HG02973 (cell line): Measurements from ENCODE around the gene C2orf74.
"Not testable (repeated sequence)": the region's sequence is repeated elsewhere in the genome, so short reads cannot be mapped to it uniquely, and the experiment has no call there.

Source experiments
- ATAC-seq: cut with Tn5 transposase; IDR thresholded peaks from one replicate; pipeline ENCODE4 v1.9.1; 2021; ENCODE audit warnings: moderate library complexity; ENCODE audit not compliant: unreplicated experiment

Gene C2orf74

DNA sequence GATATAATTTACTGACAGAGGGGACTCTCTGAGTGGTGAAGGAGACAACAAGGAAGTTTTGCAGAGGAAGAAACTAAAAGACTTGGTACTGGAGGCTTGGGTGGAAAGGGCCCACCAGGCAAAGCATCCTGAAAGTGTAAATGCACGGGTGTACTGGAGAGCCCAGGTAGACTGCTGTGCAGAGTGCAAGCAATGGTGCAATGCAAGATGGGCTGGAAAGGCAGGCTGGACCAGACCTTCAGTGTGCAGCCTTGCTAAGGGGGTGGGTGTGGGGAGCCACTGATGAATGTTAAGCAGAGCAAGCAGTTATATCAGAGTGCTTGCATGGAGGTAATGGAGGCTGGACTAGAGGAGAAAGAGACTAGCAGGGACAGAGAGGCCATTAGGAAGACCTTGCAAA, 10.7 kb downstream of the C2orf74 start:
- ATAC-seq, result no peak

DNA sequence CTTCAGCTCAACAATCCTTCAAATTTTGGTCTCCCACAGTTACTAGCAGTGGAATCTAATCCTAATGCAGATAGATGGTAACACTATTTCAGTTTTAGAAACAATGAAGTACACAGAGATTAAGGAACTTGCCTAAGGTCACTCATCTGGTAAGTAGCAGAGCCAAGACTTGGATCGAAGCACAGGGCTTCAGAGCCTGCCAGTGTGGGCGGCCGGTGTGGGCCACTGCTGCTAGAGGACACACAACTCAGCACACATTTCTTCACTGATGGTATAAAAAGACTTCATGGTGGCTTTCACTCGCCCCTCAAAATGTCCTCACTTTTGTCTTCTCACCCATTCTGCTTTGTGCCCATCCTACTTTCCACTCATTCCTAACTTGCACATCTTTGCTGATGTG, 11.1 kb downstream of the C2orf74 start:
- no peak for ATAC-seq

DNA sequence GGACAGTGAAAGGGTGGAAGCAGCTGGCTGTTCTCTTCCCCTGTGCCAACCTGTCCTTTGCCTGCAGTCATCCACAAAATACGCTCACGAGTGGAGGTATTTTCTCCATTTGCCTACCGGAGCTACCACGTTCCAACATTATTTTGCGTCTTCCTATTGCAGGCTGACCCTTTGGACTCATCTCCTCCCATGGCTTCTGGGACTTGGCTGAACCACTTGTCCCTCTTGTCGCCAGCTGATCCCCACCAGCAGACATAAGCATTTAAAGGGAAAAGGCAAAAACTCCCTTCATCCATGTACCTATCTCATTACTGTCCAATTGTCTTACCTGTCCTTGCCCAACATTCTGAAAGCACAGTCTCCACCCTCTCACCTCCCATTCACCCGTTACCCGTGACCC, 13.0 kb downstream of the C2orf74 start:
- no peak for ATAC-seq

DNA sequence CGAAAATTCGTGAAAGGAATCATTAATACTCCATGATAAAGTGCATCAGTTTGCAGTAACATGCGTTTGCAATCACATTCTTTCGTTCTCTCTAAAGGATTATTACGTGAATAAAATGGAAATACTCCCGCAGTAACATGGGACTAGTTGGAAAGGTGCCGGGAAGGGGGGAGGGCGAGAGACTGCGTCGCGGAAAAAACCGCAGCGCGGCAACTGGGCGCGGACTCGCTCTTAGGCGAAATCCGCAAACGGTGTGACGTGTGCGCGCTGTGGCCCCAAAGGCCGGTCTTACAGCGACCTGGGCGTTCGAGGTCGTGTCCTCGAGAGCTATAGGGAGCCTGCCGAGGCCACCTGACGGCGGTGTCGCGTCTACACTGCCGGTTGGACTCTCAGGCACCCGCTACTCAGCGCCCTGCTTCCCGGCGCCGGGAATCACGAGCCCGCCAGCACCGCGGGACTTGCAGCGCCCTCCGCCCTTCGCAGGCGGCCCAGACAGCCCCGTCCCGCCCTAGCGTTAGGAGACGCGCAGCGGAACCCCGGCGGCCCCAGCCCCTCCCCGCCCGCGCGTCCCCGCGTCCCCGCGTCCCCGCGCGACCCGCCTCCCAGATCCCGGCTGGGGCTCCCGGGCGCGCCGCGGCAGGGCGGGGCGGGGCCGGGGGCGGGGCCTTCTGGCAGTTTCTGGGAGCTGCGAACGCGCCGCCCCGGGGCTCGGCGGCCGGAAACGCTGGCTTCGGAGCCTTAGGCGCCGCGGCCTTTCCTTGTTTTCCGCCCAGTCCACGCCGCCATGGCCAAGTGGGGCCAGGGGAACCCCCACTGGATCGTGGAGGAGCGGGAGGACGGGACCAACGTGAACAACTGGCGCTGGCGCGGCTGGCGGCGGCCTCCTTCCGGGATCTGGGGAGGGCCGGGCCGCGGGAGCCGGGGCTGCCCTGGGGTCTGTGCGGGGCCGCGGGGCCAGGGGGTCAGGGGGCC, 15.1 kb downstream of the C2orf74 start:
- ATAC-seq, result peak; percentile 75

DNA sequence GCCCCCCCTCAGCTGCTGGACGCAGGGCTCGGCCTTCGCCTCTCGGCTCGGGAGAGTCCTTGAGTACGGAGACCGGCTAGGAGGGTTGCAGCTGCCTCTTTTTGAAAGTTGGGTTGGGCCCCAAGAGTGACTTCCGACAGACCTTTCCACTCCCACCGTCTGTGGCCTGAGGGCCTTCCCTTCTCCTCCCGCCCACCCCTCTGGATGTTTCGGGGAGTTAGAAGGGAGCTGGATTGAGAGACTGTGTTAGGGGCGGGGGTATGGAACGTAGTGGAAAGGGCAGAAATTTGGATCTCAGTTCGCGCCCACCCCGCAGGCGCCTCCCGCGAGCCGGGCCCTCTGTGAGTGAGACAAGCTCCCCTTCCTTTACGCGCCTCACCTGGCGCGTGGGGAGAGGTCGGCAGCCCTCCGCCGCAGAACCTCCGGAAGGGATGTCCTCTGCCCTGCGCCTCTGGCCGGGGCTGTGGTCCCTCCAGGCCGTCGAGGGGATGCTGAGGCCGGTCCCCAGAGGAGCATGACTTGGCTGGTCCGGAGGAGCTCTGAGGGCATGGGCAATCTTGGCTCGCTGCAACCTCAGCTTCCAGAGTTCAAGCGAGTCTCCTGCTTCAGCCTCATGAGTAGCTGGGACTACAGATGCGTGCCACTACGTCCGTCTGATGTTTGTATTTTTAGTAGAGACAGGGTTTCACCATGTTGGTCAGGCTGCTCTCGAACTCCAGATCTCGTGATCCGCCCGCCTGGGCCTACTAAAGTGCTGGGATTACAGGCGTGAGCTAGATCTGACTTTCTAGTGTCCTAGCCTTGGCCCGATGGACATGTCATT, 15.9 kb downstream of the C2orf74 start:
- peak; percentile 18 for ATAC-seq

DNA sequence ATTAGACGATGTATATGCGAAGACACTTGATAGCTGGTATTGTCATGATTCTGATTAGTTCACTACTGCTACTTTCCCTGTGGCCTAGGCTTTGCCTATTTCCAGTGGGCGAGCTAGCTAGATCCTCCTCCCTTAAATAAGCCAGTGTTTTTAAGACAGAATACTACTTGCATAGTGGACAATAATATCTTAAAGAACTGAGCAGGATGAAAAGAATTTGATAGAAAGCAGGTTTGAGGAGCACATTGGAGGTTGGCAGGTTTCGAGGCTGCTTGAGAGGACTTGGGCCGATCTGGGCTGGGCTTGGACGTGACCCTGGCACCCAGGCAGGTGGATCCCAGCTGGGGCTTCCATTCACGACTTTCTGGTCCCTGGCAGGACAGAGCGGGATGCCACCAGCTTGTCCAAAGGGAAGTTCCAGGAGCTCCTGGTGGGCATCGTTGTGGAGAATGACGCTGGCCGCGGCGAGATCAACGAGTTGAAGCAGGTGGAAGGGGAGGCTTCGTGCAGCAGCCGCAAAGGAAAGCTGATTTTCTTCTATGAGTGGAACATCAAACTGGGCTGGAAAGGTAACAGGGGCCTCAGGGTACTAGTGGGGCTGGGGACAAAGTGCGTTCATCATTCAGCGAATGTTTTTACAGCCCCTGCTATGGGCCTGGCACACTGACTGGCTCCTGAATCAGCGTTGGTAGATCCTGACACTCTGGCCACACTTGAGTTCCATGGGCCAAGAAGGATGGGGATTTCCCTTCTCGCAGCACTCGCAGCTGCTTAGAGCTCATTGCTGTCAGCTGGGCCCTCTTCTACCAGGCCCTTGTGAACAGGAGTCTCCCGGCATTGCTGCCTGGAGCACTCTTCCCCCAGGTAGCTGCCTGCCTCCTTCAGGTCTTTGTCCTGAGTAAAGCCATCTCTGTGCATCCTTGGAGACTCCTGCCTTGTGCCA, 16.9 kb downstream of the C2orf74 start:
- no peak for ATAC-seq

DNA sequence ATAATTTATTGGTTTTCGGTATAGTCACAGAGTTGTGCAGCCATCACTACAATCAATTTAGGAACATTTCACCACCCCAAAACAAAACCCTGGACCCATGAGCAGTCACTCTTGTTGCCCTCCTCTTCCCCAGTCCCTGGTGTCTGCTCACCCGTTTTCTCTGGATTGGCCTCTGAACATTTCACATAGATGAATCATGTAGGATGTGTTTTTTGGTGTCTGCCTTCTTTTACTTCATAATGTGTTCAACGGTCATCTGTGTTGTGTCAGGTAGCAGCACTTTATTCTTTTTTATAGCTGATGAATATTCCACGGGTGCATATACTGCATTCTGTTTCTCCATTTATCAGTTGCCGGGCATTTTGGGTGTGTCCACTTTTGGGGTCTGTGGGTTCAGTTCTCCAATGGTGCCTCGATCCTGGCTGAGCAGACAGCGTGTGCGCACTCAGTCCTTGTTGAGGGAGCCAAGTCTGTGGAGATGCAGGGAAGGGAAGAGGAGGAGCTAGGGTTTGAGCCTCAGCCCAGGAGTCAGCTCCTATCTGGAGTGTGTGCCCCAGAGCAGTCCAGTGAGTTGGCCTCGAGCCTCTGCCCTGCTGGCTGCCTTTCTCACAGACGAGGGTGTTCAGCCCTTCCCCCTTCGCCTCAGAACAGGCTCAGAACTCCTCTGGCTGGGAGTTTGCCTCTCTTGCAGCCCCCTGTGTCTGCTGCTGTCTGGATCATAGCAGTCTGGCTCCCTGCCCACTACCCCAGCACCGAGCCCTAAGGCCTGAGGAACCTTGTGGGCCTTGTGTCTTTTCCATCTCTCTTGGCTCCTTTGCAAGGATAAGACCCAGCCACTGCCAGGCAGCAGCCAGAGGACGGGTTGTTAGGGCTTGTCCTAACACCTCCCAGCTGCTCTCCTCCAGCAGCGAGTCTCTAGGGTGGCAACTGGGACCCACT, 18.0 kb downstream of the C2orf74 start:
- no peak for ATAC-seq

DNA sequence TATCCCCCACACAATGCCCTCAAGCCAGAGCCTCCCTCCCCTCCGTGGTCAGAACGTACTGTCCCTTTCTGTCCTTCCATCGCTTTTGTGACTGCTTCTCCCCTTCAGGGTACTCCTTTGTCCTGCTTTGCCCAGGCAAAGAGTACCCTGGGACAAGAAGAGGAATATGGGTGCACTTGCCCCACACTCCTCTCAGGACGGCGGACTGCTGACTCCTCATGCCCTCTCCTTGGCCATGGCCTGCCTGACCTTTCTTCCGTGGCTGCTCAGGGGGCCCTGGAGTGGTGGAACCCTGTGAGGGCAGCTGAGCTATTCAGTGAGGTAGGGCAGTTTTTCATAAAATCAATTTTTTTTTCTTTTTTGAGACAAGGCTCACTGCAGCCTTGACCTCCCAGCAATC, 18.7 kb downstream of the C2orf74 start:
- ATAC-seq, result no peak

DNA sequence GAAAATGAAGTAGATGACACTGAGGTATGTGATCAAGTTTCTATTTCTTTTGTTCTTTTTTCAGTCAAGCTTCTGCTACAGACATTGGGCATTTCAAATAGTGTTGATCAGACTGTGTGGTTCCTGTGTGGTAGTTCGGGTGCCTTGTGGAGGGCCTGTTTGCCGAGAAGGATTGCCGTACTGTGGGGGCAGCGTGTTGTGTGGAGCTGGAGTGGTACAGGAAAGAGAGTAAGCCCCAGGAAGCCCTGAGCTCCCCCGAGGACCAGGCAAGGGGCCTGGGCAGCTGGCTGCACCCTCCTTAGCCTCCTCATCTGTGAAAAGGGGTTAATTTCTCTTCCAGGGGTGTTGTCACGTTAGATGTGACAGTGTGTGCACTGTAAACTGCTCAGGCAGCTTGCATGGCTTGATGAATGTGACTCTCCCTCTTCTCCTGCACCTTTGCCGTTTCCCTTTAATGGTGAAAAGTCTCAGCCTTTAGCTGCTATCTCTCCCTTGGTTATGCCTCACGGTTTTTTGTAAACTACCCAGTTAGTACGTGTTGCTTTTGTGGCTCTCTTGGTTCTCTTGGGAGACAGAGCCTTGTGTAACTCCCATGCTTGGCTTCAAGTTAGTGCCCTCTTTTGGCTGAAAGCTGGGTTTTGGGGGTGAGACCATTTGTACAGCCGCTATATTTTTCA, 19.5 kb downstream of the C2orf74 start:
- ATAC-seq, result no peak

DNA sequence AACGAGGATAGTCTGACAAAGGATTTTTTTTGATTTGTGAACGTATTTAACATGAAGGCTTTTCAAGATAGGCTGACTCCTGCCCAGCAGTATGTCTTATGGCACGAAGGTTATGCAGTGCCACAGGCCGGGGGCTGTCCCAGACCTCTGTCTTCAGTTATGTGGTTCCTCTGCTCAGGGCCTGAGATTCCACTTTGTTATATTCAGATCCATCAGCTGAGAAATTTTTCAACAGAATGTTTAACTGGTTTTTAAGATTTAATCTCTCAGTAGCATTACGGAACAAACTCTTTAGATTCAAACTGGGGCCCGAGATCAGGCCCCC, 20.0 kb downstream of the C2orf74 start:
- no peak for ATAC-seq

DNA sequence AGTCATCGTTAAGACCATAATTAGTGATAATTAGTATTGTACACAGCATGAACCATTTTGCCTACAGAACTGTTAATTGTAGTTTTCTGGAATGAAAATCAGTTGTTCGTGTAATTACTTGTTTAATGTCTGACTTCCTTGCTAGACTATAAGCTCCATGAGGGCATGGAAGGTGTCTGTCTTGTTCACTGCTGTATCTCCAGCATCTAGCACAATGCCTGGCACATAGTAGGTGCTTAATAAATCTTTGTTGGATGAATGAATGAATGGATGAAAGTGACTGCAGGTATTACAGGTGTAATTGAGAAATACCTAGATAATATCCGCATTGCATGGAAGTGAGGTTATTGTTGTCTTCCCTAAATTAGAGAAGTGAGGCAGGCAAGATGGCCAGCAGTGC, 21.8 kb downstream of the C2orf74 start:
- ATAC-seq, result no peak

DNA sequence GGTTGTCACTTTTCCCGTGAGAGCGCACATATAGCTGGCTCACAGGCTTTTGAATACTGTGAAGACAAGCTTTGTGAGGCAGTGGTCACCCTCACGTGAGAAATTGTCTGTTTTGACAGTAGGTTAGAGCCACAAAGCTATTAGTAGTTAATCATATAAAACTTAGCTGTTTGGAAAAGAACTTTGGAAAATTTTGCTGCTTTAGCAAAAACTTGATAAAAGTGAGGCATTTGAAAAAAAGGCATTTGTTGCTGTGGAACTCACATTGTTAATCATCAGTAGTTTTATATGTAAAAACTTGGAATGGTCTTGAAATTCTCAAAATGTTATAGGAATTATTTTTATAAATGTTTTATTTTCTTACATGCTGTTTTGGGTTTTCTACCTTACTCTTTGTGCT, 22.3 kb downstream of the C2orf74 start:
- ATAC-seq, result no peak

DNA sequence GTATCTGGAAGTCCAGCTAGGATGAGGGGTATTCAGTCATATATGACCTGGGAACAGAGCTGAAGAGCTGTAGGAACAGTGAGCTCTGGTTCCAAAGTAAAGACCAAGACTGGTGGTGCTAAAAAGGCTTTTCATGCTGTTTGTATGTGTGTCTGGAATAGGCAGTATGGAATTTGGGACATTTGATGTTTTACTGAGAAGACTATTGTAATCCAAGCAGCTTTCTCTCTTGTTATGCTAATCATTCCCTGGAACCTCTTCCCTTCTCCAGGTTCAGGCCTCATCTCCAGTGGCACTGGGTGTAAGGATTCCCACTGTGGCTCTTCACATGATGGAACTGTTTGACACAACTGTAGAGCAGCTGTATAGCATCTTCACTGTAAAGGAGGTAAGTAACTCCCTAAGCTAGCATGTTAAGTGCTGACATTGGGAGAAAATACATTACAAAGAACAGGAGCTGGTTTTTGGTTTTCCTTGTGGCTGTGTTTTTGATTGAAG, 23.3 kb downstream of the C2orf74 start:
- ATAC-seq, result no peak

DNA sequence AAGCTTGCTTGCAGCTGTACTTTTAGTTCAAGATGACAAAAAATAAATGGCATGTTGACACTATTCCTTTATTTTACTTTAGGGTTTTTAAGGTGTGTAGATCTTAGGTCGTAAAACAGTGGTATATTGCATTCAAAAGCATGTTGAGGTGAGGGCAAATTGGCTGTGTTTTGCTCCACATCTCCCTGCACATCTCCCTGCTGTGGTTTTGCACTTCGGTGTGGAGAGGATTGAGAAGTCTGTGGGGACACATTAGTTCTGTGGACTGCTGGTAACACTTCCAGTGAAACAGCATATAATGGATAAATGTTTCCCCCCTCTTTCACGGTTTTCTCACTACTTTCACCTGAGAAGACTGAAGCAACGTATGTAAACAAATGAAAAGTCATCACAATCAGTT, 25.1 kb downstream of the C2orf74 start:
- ATAC-seq, result no peak

DNA sequence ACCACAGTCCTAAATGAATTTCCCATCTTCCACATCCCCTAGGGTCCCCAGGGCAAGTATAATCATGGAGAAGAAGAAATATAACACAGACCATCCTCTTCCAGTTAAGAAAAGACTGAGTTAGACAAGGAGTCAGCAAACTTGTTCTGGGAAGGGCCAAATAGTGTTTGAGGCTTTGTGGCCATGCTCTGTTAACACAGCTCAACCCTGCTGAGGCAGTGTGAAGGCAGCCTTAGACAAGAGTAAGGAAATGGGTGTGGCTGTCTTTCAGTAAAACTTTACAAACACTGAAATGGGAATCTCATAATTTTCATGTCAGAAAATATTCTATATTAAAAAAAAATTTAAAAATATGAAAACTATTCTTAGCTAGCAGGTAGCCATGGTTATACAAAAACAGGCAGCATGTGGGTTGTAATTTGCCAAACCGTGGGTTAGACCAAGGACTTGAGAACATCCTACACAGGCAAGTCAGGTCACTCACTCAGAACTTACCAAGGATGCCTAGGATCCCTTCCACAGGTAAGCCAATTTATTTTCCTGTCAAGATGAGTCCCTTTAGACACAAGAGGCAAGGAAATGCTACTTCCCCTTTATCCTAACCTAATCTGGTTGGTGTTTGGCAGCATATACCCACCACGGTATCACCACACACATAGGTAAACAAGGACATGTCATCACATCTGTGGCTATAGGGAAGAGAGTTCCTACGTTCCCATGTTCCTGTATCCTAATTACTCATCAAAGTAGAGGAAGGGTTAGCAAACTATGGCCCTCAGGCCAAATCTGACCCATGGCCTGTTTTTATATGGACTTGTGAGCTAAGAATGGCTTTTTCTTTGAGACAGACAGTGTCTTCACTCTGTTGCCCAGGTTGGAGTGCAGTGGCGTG, 31.9 kb downstream of the C2orf74 start:
- no peak for ATAC-seq

DNA sequence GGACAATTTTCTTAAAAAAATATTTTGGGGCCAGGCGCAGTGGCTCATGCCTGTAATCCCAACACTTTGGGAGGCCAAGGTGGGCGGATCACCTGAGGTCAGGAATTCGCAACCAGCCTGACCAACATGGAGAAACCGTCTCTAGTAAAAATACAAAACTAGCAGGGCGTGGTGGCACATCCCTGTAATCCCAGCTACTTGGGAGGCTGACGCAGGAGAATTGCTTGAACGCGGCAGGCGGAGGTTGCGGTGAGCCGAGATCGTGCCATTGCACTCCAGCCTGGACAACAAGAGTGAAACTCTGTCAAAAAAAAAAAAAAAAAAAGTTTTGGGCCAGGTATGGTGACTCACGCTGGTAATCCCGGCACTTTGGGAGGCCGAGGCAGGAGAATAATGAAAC, 32.7 kb downstream of the C2orf74 start:
- ATAC-seq, result not testable (repeated sequence)

DNA sequence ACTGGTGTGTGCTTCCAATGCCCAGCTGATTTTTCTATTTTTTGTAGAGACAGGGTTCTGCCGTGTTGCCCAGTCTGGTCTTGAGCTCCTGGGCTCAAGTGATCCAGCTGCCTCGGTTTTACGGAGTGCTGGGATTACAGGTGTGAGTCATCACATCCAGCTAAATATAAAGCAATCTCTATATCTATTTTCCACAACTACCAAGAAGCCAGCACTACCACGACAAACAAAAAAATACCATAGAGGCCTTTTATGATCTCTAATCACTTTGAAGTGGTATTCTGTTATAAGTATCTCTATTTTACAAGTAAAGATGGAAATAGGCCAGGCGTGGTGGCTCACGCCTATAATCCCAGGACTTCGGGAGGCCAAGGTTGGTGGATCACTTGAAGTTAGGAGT, 34.7 kb downstream of the C2orf74 start:
- ATAC-seq, result no peak

DNA sequence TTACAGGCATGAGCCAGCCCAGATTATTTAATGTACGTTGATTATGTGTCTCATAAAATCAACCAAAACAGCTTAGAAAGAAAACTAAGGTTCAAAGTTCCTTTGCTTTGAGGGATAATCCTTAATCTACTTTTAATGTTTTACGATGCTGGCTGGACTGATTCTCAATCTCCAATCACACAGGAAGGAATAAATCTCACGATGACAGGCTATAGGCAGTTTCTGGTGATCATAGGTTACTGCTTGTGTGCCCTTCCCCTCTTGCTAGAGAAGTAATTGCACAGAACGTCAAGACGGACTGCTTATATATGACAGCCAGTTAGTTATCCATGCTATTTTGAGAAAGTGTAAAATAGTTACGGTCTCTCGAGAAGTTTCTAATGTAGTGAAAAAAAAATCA, 43.1 kb downstream of the C2orf74 start:
- no peak for ATAC-seq
